Measurements from ENCODE around the gene TMEM37. TPM values are rescaled to one million over a fixed set of nuclear protein-coding genes. Genes with fewer than 3 reads are reported as not detected.

TMEM37 gene
- total RNA-seq, 2 donors from 2014 or later: 1.7 to 6.8 TPM

- Histone ChIP-seq H3K27me3 (replicated peaks; ENCODE audit: insufficient read depth) (no peaks in the 10 kb centered on the region), H3K4me1 (replicated peaks) (no peaks in the 10 kb centered on the region), H3K4me3 (no peak overlapping the region), H3K27ac (no peak overlapping the region), H3K9me3 (no peaks in the 10 kb centered on the region), H3K36me3 (no peaks in the 10 kb centered on the region)
- WGBS: 87% methylated on average over 9 of the region's 9 CpGs
- TF ChIP-seq POLR2AphosphoS5 (IDR thresholded peaks at IDR 0.05) (no peak), CTCF (IDR thresholded peaks at IDR 0.05) (no peak), POLR2A (IDR thresholded peaks at IDR 0.05) (no peak)
- intact Hi-C loops (cut with DNase I): no loop called here
- DNase-seq (ENCODE audit: low spot score): no peak
Measured at GRCh38 chr2:119451336-119452050, 19.8 kb downstream of the TMEM37 start.

- no peak for TF ChIP-seq CTCF (IDR thresholded peaks at IDR 0.05)
- no peak for TF ChIP-seq POLR2AphosphoS5 (IDR thresholded peaks at IDR 0.05)
- TF ChIP-seq POLR2A (IDR thresholded peaks at IDR 0.05): no peak
- Histone ChIP-seq H3K4me1 (replicated peaks) (no peaks in the 10 kb centered on the region), H3K36me3 (no peaks in the 10 kb centered on the region), H3K4me3 (no peak overlapping the region), H3K27me3 (replicated peaks; ENCODE audit: insufficient read depth) (no peaks in the 10 kb centered on the region), H3K9me3 (no peaks in the 10 kb centered on the region), H3K27ac (no peak overlapping the region)
- intact Hi-C loops (cut with DNase I): no loop called here
- DNase-seq (ENCODE audit: low spot score): no peak
- 78% methylated on average over 12 of the region's 12 CpGs for WGBS
Measured at GRCh38 chr2:119453972-119454593, 22.4 kb downstream of the TMEM37 start.

GRCh38 chr2:119455066-119455718 lies 23.5 kb downstream of the TMEM37 start:
- no peak overlapping the region for H3K4me3 ChIP-seq
- no peaks in the 10 kb centered on the region for H3K27me3 ChIP-seq (replicated peaks; ENCODE audit: insufficient read depth)
- H3K27ac ChIP-seq: no peak overlapping the region
- H3K9me3 ChIP-seq: no peaks in the 10 kb centered on the region
- 55% methylated on average over 13 of the region's 13 CpGs for WGBS
- no peak for TF ChIP-seq CTCF (IDR thresholded peaks at IDR 0.05)
- intact Hi-C loops (cut with DNase I): no loop called here
- H3K4me1 ChIP-seq (replicated peaks): no peaks in the 10 kb centered on the region
- no peak for DNase-seq (ENCODE audit: low spot score)
- H3K36me3 ChIP-seq: no peaks in the 10 kb centered on the region

- 21% methylated on average over 2 of the region's 2 CpGs for WGBS
- intact Hi-C loops (cut with DNase I): no loop called here
- no peak for TF ChIP-seq CTCF (IDR thresholded peaks at IDR 0.05)
- TF ChIP-seq POLR2AphosphoS5 (IDR thresholded peaks at IDR 0.05): no peak
- TF ChIP-seq POLR2A (IDR thresholded peaks at IDR 0.05): no peak
Measured at GRCh38 chr2:119460076-119460475, 28.4 kb downstream of the TMEM37 start.

More at GRCh38 chr2:119460076-119460475, 28.4 kb downstream of the TMEM37 start:
- no peak for DNase-seq (ENCODE audit: low spot score)
- Histone ChIP-seq H3K4me3 (no peak overlapping the region), H3K9me3 (no peaks in the 10 kb centered on the region), H3K27ac (no peak overlapping the region), H3K36me3 (no peaks in the 10 kb centered on the region), H3K4me1 (replicated peaks) (no peaks in the 10 kb centered on the region), H3K27me3 (replicated peaks; ENCODE audit: insufficient read depth) (no peaks in the 10 kb centered on the region)
